PC-9 (cell line): Measurements from ENCODE around the gene THAP11. TPM values are rescaled to one million over a fixed set of nuclear protein-coding genes. Genes with fewer than 3 reads are reported as not detected.
"Not testable (repeated sequence)": the region's sequence is repeated elsewhere in the genome, so short reads cannot be mapped to it uniquely, and the experiment has no call there.

Experiments used
- BruUV-seq: library from RNA; stranded (reverse); fragments of 400-500 nt; replicated peaks from 2 replicates; lab custom pipeline; 2021; lab: Mats Ljungman, UMichigan
- CTCF ChIA-PET: fragments of 300-600 bp; sonication (Branson Sonifier 250); formaldehyde crosslinking; loops from one replicate; lab custom pipeline; 2022; ENCODE audit warnings: antibody characterized with exemption; lab: Charles Lee
- POLR2A ChIA-PET: fragments of 300-600 bp; sonication (Branson Sonifier 250); formaldehyde crosslinking; loops from one replicate; lab custom pipeline; 2022; ENCODE audit warnings: antibody characterized with exemption; ENCODE audit not compliant: unreplicated experiment; lab: Charles Lee
- DNase-seq, 2 experiments: peaks; one replicate each; pipeline versions ENCODE4 v3.0.0 to v3.0.0-alpha.2; 2015 to 2022; ENCODE audit warnings: mixed read lengths in 1 of 2
- H2AFZ ChIP-seq: fragments of 200-600 bp; sonication (generic); 2 replicates; pipeline ENCODE4 v1.8.1; 2017; ENCODE audit warnings: antibody characterized with exemption
- H3F3A ChIP-seq: fragments of 200-600 bp; sonication (generic); 2 replicates; pipeline ENCODE4 v1.8.1; 2017; ENCODE audit warnings: antibody characterized with exemption, mild to moderate bottlenecking, low read depth; ENCODE audit not compliant: insufficient read depth
- H3K27ac ChIP-seq: fragments of 200-600 bp; sonication (generic); 2 replicates; pipeline ENCODE4 v1.6.1; 2016; ENCODE audit warnings: mixed run types
- H3K27me3 ChIP-seq: fragments of 200-600 bp; sonication (generic); 2 replicates; pipeline ENCODE4 v1.6.1; 2016; ENCODE audit warnings: low read depth, mixed run types; ENCODE audit not compliant: insufficient read depth
- H3K36me3 ChIP-seq: fragments of 200-600 bp; sonication (generic); 2 replicates; pipeline ENCODE4 v1.6.1; 2016; ENCODE audit warnings: low read depth, mixed run types
- H3K4me1 ChIP-seq: fragments of 200-600 bp; sonication (generic); replicated peaks from 2 replicates; pipeline ENCODE4 v1.6.1; 2016; ENCODE audit warnings: mixed run types; ENCODE audit not compliant: insufficient read depth
- H3K4me2 ChIP-seq: fragments of 200-600 bp; sonication (generic); 2 replicates; pipeline ENCODE4 v1.6.1; 2017; ENCODE audit warnings: mixed run types
- H3K4me3 ChIP-seq: fragments of 200-600 bp; sonication (generic); 2 replicates; pipeline ENCODE4 v1.6.1; 2016; ENCODE audit warnings: mixed run types
- H3K79me2 ChIP-seq: fragments of 200-600 bp; sonication (generic); 2 replicates; pipeline ENCODE4 v1.6.1; 2017; ENCODE audit warnings: low read depth, mixed run types
- H3K9me2 ChIP-seq: fragments of 200-600 bp; sonication (generic); 2 replicates; pipeline ENCODE4 v1.8.1; 2017; ENCODE audit warnings: mild to moderate bottlenecking; ENCODE audit not compliant: insufficient read depth
- H3K9me3 ChIP-seq: fragments of 200-600 bp; sonication (generic); 2 replicates; pipeline ENCODE4 v1.8.1; 2016; ENCODE audit warnings: low read depth; ENCODE audit not compliant: insufficient read depth
- H4K20me1 ChIP-seq: fragments of 200-600 bp; sonication (generic); 2 replicates; pipeline ENCODE4 v1.8.1; 2017; ENCODE audit not compliant: insufficient read depth
- CTCF ChIP-seq: fragments of 200-600 bp; sonication (generic); conservative IDR thresholded peaks from 2 replicates; pipeline ENCODE4 v1.6.1; 2017; ENCODE audit warnings: mixed run types, antibody characterized with exemption, mild to moderate bottlenecking, moderate library complexity
- EZH2 ChIP-seq: fragments of 200-600 bp; sonication (generic); IDR thresholded peaks from 2 replicates; pipeline ENCODE4 v1.8.0; 2017; ENCODE audit warnings: antibody characterized with exemption, low read depth
- intact Hi-C: fragments of 100-400 bp; cut with micrococcal nuclease; formaldehyde crosslinking; loops from one replicate; pipeline ENCODE4 v1.10.0; 2022; ENCODE audit not compliant: unreplicated experiment
- total RNA-seq: library from RNA; stranded (reverse); gene quantifications from 2 replicates; pipeline ENCODE4 v1.2.3, GENCODE V29; 2021

THAP11 gene
- total RNA-seq, 1 experiment from 2014 or later, result 18.9 TPM

- Histone ChIP-seq H4K20me1 (no peaks in the 10 kb centered on the region), H3K9me2 (no peaks in the 10 kb centered on the region), H3K36me3 (no peaks in the 10 kb centered on the region), H3K4me2 (peak overlapping the region; percentile 94), H3F3A (no peaks in the 10 kb centered on the region; the same call in 1 of the 2 replicates), H3K4me3 (peak overlapping the region; percentile 97), H3K27me3 (no peaks in the 10 kb centered on the region), H3K4me1 (peaks cover 6% of the 10 kb centered on the region; the same call in 1 of the 2 replicates), H3K9me3 (no peaks in the 10 kb centered on the region), H2AFZ (peak overlapping the region; percentile 99), H3K79me2 (no peaks in the 10 kb centered on the region; the same call in 1 of the 2 replicates), H3K27ac (no peak overlapping the region)
- intact Hi-C loops, result no loop called here
- ChIA-PET POLR2A (no interaction called here), CTCF (interaction anchor here (0.6 to 1.1 kb wide), 2 partner anchors 51 to 172 kb away, joined by 3 to 5 read pairs; partner anchors contain the start of genes NRN1L and PARD6A)
- TF ChIP-seq CTCF (no peak), EZH2 (no peak)
- peak; percentile 12 to 49 for DNase-seq
- no TSS peak for BruUV-seq
These were observed 9.1 kb upstream of the THAP11 start for GRCh38 chr16:67833030-67833414.

GRCh38 chr16:67833415-67834241 lies 8.5 kb upstream of the THAP11 start:
- BruUV-seq, result TSS peak; percentile 60
- Histone ChIP-seq H3K9me3 (no peaks in the 10 kb centered on the region), H3K79me2 (no peaks in the 10 kb centered on the region; the same call in 1 of the 2 replicates), H3K36me3 (no peaks in the 10 kb centered on the region), H3K4me1 (peaks cover 6% of the 10 kb centered on the region; the same call in 1 of the 2 replicates), H2AFZ (peak overlapping the region; percentile 99), H3K27ac (no peak overlapping the region), H3K9me2 (no peaks in the 10 kb centered on the region), H3K4me3 (peak overlapping the region; percentile 97), H3F3A (no peaks in the 10 kb centered on the region; the same call in 1 of the 2 replicates), H4K20me1 (no peaks in the 10 kb centered on the region), H3K4me2 (peak overlapping the region; percentile 94), H3K27me3 (no peaks in the 10 kb centered on the region)
- peak; percentile 76 to 87 for DNase-seq
- intact Hi-C loops, result no loop called here
- ChIA-PET CTCF (interaction anchor here (0.6 to 1.1 kb wide), 3 partner anchors 50 to 311 kb away, joined by 3 to 5 read pairs (median 3); partner anchors contain the start of genes NRN1L and PARD6A), POLR2A (interaction anchor here (0.7 kb wide), 1 partner anchor 99 kb away, joined by 3 read pairs; no protein-coding TSS in a partner anchor)
- TF ChIP-seq EZH2 (no peak), CTCF (no peak)

GRCh38 chr16:67834242-67834614 lies 7.9 kb upstream of the THAP11 start:
- TF ChIP-seq EZH2 (no peak), CTCF (no peak)
- no peaks in the 10 kb centered on the region for H4K20me1 ChIP-seq
- H3K27ac ChIP-seq, result no peak overlapping the region
- no peak for DNase-seq
- no TSS peak for BruUV-seq
- intact Hi-C loops, result no loop called here
- peaks cover 6% of the 10 kb centered on the region; the same call in 1 of the 2 replicates for H3K4me1 ChIP-seq
- peak overlapping the region; percentile 94 for H3K4me2 ChIP-seq
- ChIA-PET POLR2A (interaction anchor here (0.7 kb wide), 1 partner anchor 99 kb away, joined by 3 read pairs; no protein-coding TSS in a partner anchor), CTCF (interaction anchor here (0.5 to 0.7 kb wide), 2 partner anchors 15 to 311 kb away, joined by 3 read pairs; no protein-coding TSS in a partner anchor)
- H3K36me3 ChIP-seq, result no peaks in the 10 kb centered on the region
- H3K9me2 ChIP-seq, result no peaks in the 10 kb centered on the region
- H3K9me3 ChIP-seq, result no peaks in the 10 kb centered on the region
- H3K27me3 ChIP-seq, result no peaks in the 10 kb centered on the region
- H3K4me3 ChIP-seq, result peak overlapping the region; percentile 97
- no peaks in the 10 kb centered on the region; the same call in 1 of the 2 replicates for H3K79me2 ChIP-seq
- H2AFZ ChIP-seq, result peak overlapping the region; percentile 99
- H3F3A ChIP-seq, result no peaks in the 10 kb centered on the region; the same call in 1 of the 2 replicates

GRCh38 chr16:67837190-67837589 lies 4.9 kb upstream of the THAP11 start:
- H4K20me1 ChIP-seq, H3K27me3 ChIP-seq, H3K4me1 ChIP-seq, H3K4me2 ChIP-seq, H3K27ac ChIP-seq, H3F3A ChIP-seq, H2AFZ ChIP-seq, H3K9me3 ChIP-seq, H3K79me2 ChIP-seq, H3K4me3 ChIP-seq, H3K9me2 ChIP-seq, intact Hi-C loops, BruUV-seq, DNase-seq, H3K36me3 ChIP-seq, POLR2A ChIA-PET: not testable (repeated sequence)
- CTCF ChIA-PET, result interaction anchor here (0.7 kb wide), 1 partner anchor 21 kb away, joined by 4 read pairs; no protein-coding TSS in a partner anchor
